GM19351 (cell line): ENCODE measurements around the gene ASAP2.

Experiments
- ATAC-seq: cut with Tn5 transposase; IDR thresholded peaks from one replicate; pipeline ENCODE4 v1.9.1; 2021; ENCODE audit warnings: mild to moderate bottlenecking, moderate library complexity; ENCODE audit not compliant: unreplicated experiment

Gene ASAP2

DNA sequence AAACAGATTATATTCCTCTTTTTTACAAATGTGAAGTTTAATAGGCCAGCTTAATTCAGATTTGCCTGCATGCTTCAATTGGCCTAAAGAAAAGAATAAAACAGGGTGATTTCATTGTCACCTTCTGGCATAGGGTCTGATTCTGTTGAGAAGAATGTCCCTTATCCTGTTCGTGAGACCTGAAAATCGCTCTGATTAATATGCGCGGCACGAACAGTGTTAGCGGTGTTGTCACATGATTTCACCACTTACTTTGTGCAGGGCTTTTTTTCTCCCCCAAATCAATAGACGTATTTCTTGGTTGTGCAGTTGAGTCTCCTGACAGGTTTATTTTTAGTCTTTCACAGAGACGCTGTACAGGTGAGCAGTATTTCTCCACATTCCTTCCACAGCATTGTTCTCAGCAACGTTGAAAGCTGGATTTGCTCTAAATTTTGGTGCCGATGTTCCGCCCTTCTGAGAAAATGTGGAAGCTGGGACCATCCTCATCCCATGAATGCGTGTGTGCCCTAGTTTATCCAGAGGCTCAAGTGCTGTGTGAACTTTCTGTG, 134.8 kb downstream of the ASAP2 start:
- ATAC-seq = no peak

DNA sequence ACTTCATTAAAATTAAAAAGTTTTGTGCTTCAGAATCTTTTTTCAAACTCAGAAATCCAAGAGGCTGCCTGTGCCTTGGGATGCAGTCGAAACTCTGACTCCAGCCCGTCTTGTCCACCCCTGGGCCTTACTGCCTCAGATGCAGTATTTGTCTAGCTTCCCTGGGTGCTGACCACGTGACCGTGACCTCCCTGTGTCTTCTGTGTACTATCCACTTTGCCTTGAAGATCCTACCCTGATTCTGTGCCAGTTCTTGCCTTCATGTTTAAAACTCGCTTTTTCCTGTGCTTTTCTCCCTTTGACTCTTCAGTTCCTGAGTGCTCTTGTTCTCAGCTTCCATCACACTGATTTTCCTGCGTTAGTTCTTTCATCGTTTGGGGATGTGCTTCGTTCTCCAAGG, 136.0 kb downstream of the ASAP2 start:
- no peak for ATAC-seq

DNA sequence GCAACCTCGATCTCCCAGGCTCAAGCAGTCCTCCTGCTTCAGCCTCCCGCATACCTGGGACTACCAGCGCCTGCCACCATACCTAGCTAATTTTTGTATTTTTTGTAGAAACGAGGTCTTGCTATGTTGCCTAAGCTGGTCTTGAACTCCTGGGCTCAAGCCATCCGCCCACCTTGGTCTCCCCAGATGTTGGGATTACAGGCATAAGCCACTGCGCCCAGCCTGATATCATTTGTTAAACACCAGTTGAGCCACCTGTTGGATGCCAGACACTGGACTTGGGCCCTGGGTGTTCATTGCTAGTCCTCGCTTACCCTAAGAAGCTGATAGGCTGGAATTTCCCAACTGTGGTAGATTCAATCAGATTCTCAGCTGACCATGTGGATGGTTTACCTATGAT, 136.9 kb downstream of the ASAP2 start:
- no peak for ATAC-seq

DNA sequence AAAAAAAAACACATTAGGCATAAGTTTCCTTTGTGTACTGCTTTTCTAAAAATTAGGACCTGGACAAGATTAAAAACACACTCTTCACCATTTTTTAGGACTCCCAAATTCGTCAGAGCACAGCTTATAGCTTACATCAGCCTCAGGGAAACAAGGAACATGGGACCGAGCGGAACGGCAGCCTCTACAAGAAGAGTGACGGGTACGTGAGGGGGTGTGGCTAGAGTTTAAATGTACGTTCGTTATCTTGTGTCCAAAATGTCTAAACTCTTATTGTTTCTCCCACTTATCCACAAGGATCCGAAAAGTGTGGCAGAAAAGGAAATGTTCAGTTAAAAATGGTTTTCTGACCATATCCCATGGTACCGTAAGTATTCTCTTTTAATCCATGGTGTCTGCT, 137.8 kb downstream of the ASAP2 start:
- ATAC-seq = no peak

DNA sequence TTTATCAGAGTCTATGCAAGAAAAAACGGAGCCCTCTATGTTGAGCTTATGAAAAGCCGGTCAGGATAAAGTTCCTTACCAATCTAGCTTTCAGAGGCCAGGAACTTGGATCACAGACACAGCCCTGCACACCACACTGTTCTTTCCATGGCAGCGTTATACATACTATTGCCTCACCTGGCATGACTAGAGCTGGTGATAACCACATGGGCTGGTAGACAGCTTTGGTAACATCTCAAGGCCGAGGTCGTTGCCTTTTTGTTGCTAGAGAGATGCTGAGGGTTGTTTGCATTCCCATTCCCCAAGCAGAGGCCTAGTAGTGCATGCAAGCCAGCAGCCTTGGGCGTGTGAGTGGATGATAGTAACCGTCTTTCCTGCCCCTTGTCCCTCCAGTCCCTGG, 138.7 kb downstream of the ASAP2 start:
- ATAC-seq = no peak

DNA sequence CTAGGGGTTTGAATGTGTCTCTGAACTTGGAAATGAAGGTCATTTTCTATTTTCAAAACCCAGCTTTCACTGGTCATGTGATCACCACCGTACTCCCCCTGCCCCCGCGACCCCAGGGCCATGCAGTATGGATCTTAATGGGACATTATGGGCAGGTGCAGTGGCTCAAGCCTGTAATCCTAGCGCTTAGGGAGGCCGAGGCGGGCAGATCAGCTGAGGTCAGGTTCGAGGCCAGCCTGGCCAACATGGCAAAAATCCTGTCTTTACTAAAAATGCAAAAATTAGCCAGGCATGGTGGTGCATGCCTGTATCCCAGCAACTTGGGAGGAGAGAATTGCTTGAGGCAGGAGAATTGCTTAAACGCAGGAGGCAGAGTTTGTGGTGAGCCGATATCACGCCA, 139.4 kb downstream of the ASAP2 start:
- no peak for ATAC-seq

DNA sequence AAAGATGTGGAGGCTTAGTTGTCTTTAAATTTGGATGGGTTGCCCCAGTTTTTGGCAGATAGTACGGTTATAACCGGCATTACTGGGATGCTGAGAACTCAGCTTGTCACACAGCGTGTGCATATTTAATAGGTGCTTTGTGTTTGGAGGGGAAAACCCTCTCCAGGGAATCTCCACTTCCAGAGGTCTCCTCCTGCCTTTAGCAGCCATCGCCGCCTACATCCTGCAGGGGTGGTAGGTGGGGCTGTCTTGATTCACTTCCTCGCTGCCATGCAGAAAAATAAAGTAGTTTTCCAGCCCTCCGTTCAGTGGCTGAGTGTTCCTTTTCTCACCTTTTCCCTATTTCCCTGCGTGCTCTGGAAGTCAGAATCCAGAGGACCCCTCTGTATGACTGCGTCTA, 140.3 kb downstream of the ASAP2 start:
- no peak for ATAC-seq

DNA sequence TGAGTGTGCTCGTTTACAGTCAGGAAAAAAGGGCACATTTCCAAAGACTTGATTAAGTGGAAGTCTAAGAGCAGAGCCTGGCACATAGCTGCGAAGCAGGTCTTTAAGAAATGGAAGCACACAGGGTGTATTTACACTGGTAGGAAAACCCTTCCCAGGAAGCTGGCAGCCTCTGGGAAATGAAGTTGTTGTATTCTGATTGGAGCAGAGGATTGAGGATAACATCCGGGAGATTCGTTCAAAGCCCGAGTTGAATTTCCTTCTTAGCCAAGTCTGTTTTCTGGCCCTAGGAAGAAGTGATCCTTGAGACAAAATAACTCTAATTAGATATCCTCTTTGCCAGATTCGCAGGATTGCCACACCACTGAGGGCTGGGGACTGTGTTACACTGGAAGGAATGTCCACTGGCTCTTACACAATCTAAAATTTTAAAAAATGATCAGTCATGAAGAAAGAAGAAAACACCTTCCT, 140.8 kb downstream of the ASAP2 start:
- ATAC-seq = no peak

DNA sequence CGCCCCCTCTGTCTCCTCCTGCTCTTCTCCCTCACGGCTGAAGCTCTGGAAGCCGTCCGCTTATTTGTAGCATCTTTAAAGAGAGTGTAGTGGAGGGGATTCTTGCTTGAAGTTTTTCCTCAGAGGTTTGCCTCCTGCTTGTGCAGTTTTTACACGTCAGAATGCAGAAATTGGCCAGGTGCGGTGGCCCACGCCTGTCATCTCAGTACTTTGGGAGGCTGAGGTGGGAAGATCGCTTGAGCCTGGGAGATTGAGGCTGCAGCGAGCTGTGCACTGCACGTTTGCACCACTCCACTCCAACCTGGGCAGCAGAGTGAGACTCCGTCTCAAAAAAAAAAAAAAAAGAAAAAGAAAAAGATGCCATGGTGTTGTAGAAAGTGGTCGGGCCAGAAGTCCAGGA, 147.7 kb downstream of the ASAP2 start:
- no peak for ATAC-seq

DNA sequence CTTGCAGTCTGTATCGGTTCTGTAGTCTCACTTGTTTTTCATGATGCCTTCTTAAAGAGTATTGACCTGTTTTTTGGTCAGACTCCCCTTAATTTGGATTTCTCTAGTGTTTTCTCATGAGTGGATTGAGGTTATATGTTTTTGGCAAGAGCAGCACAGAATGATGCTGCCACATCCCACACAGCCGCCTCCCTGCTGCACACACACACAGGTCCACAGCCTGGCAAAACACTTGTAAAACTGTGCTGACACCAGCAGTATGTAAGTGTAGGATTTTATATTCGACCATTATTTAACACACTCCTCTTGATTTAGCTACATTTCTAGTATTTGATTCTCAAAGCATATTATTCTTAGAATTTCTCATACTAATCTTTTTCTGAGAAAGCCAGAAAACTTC, 148.7 kb downstream of the ASAP2 start:
- ATAC-seq = no peak

DNA sequence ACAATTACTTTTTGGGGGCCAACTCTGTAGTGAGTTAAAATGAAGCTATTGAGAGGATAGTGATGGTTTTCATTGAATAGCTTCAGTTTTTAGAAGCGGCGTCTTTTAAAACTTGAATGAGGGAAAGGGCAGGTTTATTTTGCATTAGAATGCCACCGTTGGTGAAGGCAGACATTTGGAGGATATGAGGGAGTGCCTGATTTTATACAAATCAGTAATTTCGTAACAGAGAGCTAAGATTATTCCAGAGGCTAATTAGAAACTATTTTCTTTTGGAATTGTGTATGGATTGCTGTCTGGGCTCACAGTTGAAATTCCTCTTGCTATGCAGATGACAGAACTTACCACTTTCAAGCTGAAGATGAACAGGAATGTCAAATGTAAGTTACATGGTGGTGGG, 149.1 kb downstream of the ASAP2 start:
- no peak for ATAC-seq

DNA sequence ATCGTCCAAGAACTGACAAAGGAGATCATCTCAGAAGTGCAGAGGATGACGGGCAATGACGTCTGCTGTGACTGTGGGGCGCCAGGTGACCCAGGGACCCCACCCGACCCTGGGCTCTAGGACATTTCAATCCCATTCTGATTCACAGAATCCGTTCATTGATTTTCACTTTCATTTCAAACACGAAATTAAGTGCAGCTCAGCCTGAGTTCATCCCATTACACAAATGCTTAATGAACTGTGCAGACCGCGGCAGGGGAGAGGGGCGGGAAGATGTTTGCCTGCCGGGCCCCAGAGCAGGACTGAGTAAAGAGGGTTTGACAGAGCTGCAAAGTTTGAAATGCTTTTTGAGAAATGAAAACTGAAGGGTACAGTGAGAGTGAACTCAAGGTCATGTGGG, 149.6 kb downstream of the ASAP2 start:
- no peak for ATAC-seq

DNA sequence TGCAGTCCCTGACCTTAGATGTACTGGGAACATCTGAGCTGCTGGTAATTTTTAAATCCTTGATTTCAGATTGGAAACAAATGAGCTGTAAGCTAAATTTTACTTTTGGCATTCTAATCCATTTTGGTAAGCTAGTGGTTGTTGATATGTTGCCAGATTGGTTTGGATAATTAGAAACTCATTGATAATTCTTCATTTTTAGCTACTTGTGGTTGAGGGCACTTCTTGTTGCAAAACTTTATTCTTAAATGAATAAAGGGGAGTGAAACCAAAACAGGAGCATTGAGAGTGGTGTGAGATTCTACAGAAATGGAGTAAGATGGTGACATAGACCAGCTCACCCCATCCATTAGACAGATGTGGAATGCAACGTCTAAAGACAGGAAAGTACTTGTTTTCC, 152.2 kb downstream of the ASAP2 start:
- no peak for ATAC-seq

DNA sequence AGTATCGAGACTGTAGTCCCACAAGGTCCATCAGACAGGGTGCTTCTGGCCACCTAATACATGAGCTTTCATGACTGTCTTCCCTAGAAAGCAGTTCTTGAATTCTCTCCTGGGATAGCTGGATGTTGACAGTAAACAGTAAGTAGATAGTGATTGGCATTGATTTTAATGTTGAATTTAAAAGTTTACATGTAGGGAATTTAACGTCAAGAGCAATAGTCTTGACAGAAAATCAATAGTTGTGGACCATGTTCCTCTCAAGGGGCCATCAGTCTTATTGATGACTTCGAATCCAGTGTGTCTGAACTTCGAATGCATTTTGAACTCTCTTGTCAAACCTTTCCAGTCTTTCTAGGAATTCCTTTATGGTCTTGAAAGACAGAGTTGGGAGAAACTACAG, 152.9 kb downstream of the ASAP2 start:
- no peak for ATAC-seq

DNA sequence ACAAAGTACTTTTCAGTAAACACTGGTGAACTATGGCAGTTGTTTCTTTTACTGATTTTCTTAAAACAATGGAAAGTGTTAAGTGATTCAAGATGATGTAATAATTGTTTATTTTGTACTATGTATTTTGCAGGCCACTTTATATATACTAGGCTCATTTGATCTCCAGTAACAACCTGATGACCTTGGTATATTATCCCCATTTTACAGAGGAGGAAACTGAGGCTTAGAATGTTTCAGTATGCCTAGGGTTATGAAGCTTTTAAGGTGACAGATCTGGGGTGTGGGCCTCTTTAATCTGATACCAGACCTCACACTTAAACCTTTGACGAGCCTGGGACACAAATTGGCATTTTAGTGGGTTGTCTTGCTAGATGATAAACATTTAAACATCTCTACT, 153.5 kb downstream of the ASAP2 start:
- ATAC-seq = no peak

DNA sequence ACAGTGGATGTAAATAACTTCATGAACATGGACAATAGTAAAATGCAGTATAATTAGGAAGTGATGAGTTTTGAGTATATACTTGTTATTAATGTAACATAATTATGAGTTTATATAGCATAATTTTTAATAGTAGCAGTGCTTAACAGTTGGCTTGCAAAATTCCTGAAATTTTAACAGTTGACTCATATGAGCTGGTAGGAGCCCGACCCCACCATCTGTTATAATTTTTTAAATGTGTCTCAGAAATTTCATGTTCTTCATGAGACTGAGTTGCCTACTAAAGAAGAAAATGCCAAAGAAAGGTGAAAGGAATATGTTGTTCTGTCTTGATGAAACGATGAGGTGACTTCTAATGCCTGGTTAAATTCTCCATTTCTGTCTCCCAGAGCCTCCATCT, 154.1 kb downstream of the ASAP2 start:
- no peak for ATAC-seq

DNA sequence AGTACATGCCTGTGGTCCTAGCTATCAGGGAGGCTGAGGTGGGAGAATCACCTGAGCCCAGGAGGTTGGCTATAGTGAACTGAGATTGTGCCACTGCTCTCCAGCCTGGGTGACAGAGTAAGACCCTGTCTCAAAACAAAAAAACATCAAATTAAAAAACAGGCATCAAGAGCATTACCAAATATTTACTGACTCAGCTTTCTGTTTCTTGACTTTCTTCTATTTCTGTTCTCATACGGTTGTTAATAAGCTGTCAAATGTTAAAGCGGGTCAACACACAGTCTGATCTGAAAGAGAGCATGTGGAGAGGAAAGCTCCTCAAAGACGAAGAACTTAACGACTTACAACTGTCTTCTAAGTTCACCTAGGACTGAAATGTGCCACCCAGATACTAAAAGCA, 157.8 kb downstream of the ASAP2 start:
- ATAC-seq = no peak

DNA sequence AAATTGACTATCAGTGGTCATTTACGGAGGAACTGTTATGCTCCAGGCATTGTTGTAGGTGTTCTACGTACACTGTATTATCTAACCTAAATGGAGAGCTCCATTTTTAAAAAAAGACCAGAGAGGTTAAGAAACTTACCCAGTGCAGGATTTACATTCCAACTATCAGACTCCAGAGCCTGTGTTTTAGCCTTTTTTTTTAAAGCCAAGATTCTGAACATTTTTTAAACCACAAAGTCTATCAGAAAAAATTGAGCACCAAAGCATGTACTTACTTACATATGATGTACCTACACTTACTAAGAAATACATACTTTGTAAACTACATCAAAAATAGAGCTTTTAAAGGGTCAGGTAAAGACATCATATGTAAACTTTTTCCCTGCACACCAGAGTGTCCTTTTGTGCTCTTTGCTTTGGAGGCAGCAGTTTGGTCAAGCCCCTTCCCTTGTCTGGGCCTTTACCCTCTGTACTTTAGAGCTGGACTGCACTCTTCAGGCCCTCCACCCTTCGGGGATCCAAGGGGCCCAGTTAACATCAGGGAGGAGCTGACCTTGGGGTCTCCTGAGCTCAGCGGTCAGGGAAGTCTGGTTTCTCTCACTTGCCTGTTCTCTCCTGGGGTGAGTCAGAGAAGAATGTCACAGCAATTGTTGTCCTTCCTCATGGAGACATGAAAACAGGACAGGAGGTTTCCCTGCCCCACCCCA, 158.3 kb downstream of the ASAP2 start:
- no peak for ATAC-seq

DNA sequence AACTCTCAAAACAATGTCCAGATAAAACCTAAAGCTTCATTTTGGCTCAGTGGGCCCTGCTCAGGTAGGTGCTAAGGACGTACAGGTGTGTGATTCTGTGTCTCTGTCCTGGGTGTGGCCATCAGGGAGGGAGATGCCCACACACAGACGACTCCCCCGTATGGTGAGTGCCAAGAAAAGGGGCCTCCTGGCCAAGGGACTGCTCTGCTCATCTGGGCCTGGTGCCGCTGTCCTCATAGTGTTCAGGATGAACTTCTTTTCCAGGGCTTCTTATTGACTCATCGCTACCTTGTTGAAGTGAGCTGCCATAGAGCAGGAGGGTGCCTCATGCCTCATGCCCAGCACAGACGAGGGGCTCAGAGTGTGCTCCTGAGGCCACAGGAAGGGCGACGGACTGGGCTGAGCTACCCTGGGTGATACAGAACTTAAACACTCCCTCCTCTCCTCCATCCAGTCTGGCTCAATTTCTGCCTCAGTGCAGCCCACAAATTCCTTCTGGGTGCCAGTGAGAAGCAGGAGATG, 158.9 kb downstream of the ASAP2 start:
- ATAC-seq = no peak

DNA sequence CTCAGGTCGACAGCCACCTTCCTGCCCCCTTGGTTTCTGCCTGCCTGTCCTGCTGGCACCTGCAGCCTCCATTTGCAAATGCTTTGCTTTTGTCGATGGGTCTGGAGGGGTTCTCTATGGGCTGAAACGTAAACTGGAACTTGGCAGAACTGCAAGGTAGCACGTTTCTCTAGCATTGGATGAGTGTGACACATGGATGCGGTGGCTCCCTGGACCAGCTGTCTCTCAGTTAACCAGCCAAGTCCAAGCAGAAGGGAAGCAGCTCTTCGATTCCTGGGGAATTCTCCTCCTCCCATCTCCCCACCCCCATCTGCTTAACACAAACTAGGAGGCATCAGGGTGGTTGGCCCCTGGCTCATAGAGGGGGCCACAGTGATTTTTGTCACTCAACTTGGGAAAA, 159.4 kb downstream of the ASAP2 start:
- no peak for ATAC-seq

DNA sequence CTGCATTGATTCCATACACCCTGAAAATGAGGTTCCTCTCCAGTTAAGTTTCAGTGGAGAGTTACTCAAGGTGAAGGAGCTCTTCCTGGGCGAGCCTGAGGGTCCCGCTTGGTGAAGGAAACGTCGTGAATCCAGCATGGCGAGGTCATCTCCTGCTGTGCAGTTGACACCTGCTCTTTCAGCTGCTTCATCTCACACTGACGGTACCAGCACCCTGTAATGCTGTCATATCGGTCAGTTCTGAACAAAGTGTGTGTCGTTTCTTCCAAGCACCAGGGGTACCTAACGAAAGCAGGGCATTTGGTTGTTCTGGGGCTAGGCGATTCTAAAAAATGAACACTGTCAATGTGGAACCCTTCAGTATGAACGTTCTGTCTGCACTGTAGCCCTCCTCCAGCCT, 164.1 kb downstream of the ASAP2 start:
- ATAC-seq = no peak

DNA sequence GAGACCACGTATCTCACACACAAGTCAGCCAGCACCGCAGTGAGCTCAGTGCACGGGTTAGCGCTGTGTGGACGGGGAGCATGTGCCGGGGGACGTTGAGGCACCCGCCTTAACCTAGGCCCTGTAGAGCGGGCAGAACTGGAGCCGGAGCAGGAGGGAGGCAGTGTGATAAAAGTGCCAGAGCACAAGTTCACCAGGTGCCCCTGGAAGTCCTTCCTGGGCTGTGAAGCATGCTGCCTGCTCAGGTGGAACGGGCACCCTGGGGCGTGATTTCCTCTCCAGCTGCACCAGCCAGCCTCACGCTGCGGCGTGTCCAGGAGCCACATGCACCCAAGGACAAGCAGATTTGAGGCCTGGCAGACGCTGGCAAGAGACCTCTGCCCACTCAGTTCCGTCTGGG, 166.4 kb downstream of the ASAP2 start:
- no peak for ATAC-seq

DNA sequence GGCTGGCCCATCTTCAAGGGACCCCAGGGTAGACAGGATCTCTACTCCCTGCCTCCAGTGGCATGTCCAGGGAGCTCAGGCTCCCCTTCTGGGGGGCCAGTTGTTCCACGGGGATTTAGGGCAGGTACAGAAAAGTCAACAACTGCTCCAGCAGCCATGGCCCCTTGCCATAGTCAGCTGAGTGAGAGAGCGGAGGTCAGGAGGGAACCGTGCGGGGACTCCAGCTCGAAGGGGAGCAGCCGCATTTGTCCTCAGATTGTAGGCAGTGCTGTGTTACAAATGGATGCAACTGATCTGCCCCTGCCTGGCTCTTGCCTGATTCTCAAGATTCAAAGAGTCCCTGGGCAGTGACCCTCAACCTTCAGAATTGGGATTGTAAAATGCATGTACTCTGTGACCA, 166.9 kb downstream of the ASAP2 start:
- no peak for ATAC-seq
